IMR-90 (cell line): ENCODE results near the gene UPB1. TPM values are rescaled to one million over a fixed set of nuclear protein-coding genes. Genes with fewer than 3 reads are reported as not detected.

Experiments used
- ATAC-seq: fragments of 200-7000 bp; cut with Tn5 transposase; 2 replicates; pipeline ENCODE4 v1.9.1; 2020; ENCODE audit warnings: low read depth, mild to moderate bottlenecking, moderate library complexity
- BruUV-seq: library from RNA; stranded (reverse); fragments of 400-500 nt; replicated peaks from 2 replicates; lab custom pipeline; 2021; lab: Mats Ljungman, UMichigan
- CTCF ChIA-PET: fragments of 300-600 bp; formaldehyde crosslinking; extraction: SDS; loops from one replicate; lab custom pipeline; 2021; ENCODE audit warnings: antibody characterized with exemption; lab: Yijun Ruan, JAX
- POLR2A ChIA-PET: fragments of 300-600 bp; sonication (Branson Sonifier 250); formaldehyde crosslinking; loops from one replicate; lab custom pipeline; 2022; ENCODE audit warnings: antibody characterized with exemption; ENCODE audit not compliant: unreplicated experiment; lab: Charles Lee
- DNase-seq: peaks from one replicate; pipeline ENCODE4 v3.0.0; 2013
- H2AFZ ChIP-seq: replicated peaks from 2 replicates; pipeline ENCODE3; 2013; ENCODE audit warnings: low read length, mild to moderate bottlenecking; ENCODE audit not compliant: poor library complexity
- H2AK5ac ChIP-seq: 2 replicates; pipeline ENCODE4 v1.6.1; 2013; ENCODE audit warnings: low read depth, low read length, inconsistent platforms
- H2AK9ac ChIP-seq: replicated peaks from 2 replicates; pipeline ENCODE3; 2013; ENCODE audit warnings: mild to moderate bottlenecking, low read depth, low read length, moderate library complexity; ENCODE audit not compliant: poor library complexity
- H2BK120ac ChIP-seq: 2 replicates; pipeline ENCODE4 v1.6.1; 2013; ENCODE audit warnings: low read depth, low read length, inconsistent platforms
- H2BK15ac ChIP-seq: 3 replicates; pipeline ENCODE4 v1.6.1; 2013; ENCODE audit warnings: low read depth, low read length, inconsistent platforms
- H2BK20ac ChIP-seq: 2 replicates; pipeline ENCODE4 v1.6.1; 2013; ENCODE audit warnings: low read depth, mild to moderate bottlenecking, inconsistent platforms, low read length, moderate library complexity
- H2BK5ac ChIP-seq: 2 replicates; pipeline ENCODE4 v1.6.1; 2013; ENCODE audit warnings: mild to moderate bottlenecking, low read depth, low read length, inconsistent platforms; ENCODE audit not compliant: poor library complexity, severe bottlenecking
- H3K14ac ChIP-seq: replicated peaks from 2 replicates; pipeline ENCODE4 v1.6.1; 2013; ENCODE audit warnings: low read depth, low read length, inconsistent platforms
- H3K18ac ChIP-seq: 2 replicates; pipeline ENCODE4 v1.6.1; 2013; ENCODE audit warnings: low read depth, low read length, control low read depth
- H3K23ac ChIP-seq: 2 replicates; pipeline ENCODE4 v1.6.1; 2013; ENCODE audit warnings: low read depth, low read length, inconsistent platforms
- H3K27ac ChIP-seq: 2 replicates; pipeline ENCODE4 v1.5.1; 2013; ENCODE audit warnings: mild to moderate bottlenecking, control low read depth, low read length; ENCODE audit not compliant: insufficient read depth
- H3K27me3 ChIP-seq: 2 replicates; pipeline ENCODE4 v1.6.1; 2013; ENCODE audit warnings: low read length; ENCODE audit not compliant: control insufficient read depth, insufficient read depth
- H3K36me3 ChIP-seq: 2 replicates; pipeline ENCODE4 v1.6.1; 2013; ENCODE audit warnings: low read length, mixed read lengths; ENCODE audit not compliant: control insufficient read depth, insufficient read depth
- H3K4ac ChIP-seq: 2 replicates; pipeline ENCODE4 v1.6.1; 2013; ENCODE audit warnings: low read depth, low read length, inconsistent platforms
- H3K4me1 ChIP-seq: 2 replicates; pipeline ENCODE4 v1.6.1; 2013; ENCODE audit warnings: low read length, mixed read lengths; ENCODE audit not compliant: control insufficient read depth, insufficient read depth
- H3K4me2 ChIP-seq: 2 replicates; pipeline ENCODE4 v1.6.1; 2013; ENCODE audit warnings: low read depth, mild to moderate bottlenecking, control low read depth, low read length, moderate library complexity
- H3K4me3 ChIP-seq: 2 replicates; pipeline ENCODE4 v1.5.1; 2013; ENCODE audit warnings: low read depth, mild to moderate bottlenecking, control low read depth, low read length, moderate library complexity; ENCODE audit not compliant: insufficient read depth
- H3K56ac ChIP-seq: 2 replicates; pipeline ENCODE4 v1.6.1; 2013; ENCODE audit warnings: low read length, inconsistent platforms; ENCODE audit not compliant: insufficient read depth; ENCODE audit errors: extremely low read depth
- H3K79me1 ChIP-seq, 2 experiments: 2 replicates each; pipeline ENCODE4 v1.6.1; 2013; ENCODE audit warnings: low read length in 2 of 2, inconsistent platforms in 1 of 2, low read depth in 1 of 2
- H3K9ac ChIP-seq: 2 replicates; pipeline ENCODE4 v1.6.1; 2013; ENCODE audit warnings: low read depth, low read length, control low read depth
- H3K9me1 ChIP-seq: 2 replicates; pipeline ENCODE4 v1.6.1; 2013; ENCODE audit warnings: low read length, inconsistent platforms; ENCODE audit not compliant: insufficient read depth
- H3K9me3 ChIP-seq: 2 replicates; pipeline ENCODE4 v1.6.1; 2013; ENCODE audit warnings: low read length; ENCODE audit not compliant: control insufficient read depth, insufficient read depth
- H4K20me1 ChIP-seq: 2 replicates; pipeline ENCODE4 v1.6.1; 2013; ENCODE audit warnings: low read length, inconsistent platforms; ENCODE audit not compliant: insufficient read depth
- H4K5ac ChIP-seq: 2 replicates; pipeline ENCODE4 v1.6.1; 2013; ENCODE audit warnings: mild to moderate bottlenecking, low read depth, low read length, control low read depth
- H4K8ac ChIP-seq, 2 experiments: 2 replicates each; pipeline ENCODE4 v1.6.1; 2013; ENCODE audit warnings: low read depth in 2 of 2, low read length in 2 of 2, control low read depth in 1 of 2, inconsistent platforms in 1 of 2
- H4K91ac ChIP-seq: 2 replicates; pipeline ENCODE4 v1.6.1; 2013; ENCODE audit warnings: low read depth, low read length, inconsistent platforms; ENCODE audit not compliant: insufficient read depth
- CEBPB ChIP-seq: IDR thresholded peaks from 2 replicates; pipeline ENCODE4 v1.6.1; 2012; ENCODE audit warnings: low read depth, low read length, improper control_type of control experiment
- CHD1 ChIP-seq: IDR thresholded peaks from 2 replicates; pipeline ENCODE4 v1.6.1; 2012; ENCODE audit warnings: low read depth, low read length, improper control_type of control experiment
- CTCF ChIP-seq: conservative IDR thresholded peaks from 2 replicates; pipeline ENCODE4 v1.5.1; 2012; ENCODE audit warnings: mild to moderate bottlenecking, low read depth, low read length, improper control_type of control experiment
- FOS ChIP-seq: fragments of 150-350 bp; IDR thresholded peaks from 2 replicates; pipeline ENCODE4 v1.6.1; 2016; ENCODE audit warnings: low read depth, low read length
- MAFK ChIP-seq: IDR thresholded peaks from 2 replicates; pipeline ENCODE4 v1.6.1; 2012; ENCODE audit warnings: low read depth, low read length, improper control_type of control experiment
- MAZ ChIP-seq: IDR thresholded peaks from 2 replicates; pipeline ENCODE4 v1.6.1; 2012; ENCODE audit warnings: low read depth, mild to moderate bottlenecking, low read length, improper control_type of control experiment, moderate library complexity, borderline replicate concordance
- NFE2L2 ChIP-seq: fragments of 150-350 bp; IDR thresholded peaks from 2 replicates; pipeline ENCODE4 v1.6.1; 2016; ENCODE audit warnings: low read depth, mild to moderate bottlenecking, low read length
- POLR2A ChIP-seq: IDR thresholded peaks from 2 replicates; pipeline ENCODE4 v1.6.1; 2012; ENCODE audit warnings: mild to moderate bottlenecking, low read depth, low read length
- RAD21 ChIP-seq: IDR thresholded peaks from 2 replicates; pipeline ENCODE4 v1.6.1; 2012; ENCODE audit warnings: low read length, improper control_type of control experiment
- RCOR1 ChIP-seq: IDR thresholded peaks from 2 replicates; pipeline ENCODE4 v1.6.1; 2012; ENCODE audit warnings: mild to moderate bottlenecking, low read length, improper control_type of control experiment; ENCODE audit not compliant: insufficient replicate concordance
- RFX5 ChIP-seq: IDR thresholded peaks from 2 replicates; pipeline ENCODE4 v1.8.0; 2012; ENCODE audit warnings: low read depth, mild to moderate bottlenecking, low read length, moderate library complexity
- SMC3 ChIP-seq: fragments of 150-350 bp; IDR thresholded peaks from 2 replicates; pipeline ENCODE4 v1.6.1; 2016; ENCODE audit warnings: low read depth, mild to moderate bottlenecking, antibody characterized with exemption, low read length, moderate library complexity
- WGBS, 2 experiments: methylation state at CpG; one replicate each; pipeline versions ENCODE4 v1.1.5 to v1.1.7; 2013; ENCODE audit warnings: missing lambda C conversion rate in 2 of 2; ENCODE audit not compliant: insufficient read length in 1 of 2; ENCODE audit errors: extremely low coverage in 2 of 2; 5-methylcytosine and 5-hydroxymethylcytosine counted together
- dilution Hi-C: fragments of 300-500 bp; cut with HindIII; formaldehyde crosslinking; loops from one replicate; pipeline ENCODE4 v1.14.3; 2018; ENCODE audit warnings: low sequenced_read_pairs; ENCODE audit not compliant: unreplicated experiment
- in situ Hi-C: fragments of 300-500 bp; cut with MboI; formaldehyde crosslinking; loops from 3 replicates; pipeline ENCODE4 v1.14.3; 2019; ENCODE audit warnings: low sequenced_read_pairs, inconsistent platforms, mixed read lengths
- intact Hi-C: fragments of 100-400 bp; cut with micrococcal nuclease; formaldehyde crosslinking; loops from 2 replicates; pipeline ENCODE4 v1.10.0; 2022
- polyA plus RNA-seq, 3 experiments: library from polyadenylated mRNA; depleted of rRNA; stranded (reverse); fragments of >200 nt; gene quantifications; 2 replicates each; pipeline ENCODE4 v1.2.3, GENCODE V29; 2012; ENCODE audit warnings: low replicate concordance in 1 of 3
- total RNA-seq: library from RNA; depleted of rRNA; stranded (reverse); fragments of >200 nt; gene quantifications from 2 replicates; pipeline ENCODE4 v1.2.3, GENCODE V29; 2012
- TF ChIP-seq, protein P1 (sequence below): fragments of 150-350 bp; IDR thresholded peaks from 2 replicates; pipeline ENCODE4 v1.6.1; 2016; ENCODE audit warnings: low read depth, mild to moderate bottlenecking, low read length, moderate library complexity, borderline replicate concordance
- TF ChIP-seq, protein P2 (sequence below): fragments of 150-350 bp; IDR thresholded peaks from 2 replicates; pipeline ENCODE4 v1.6.1; 2017; ENCODE audit warnings: mild to moderate bottlenecking, antibody characterized with exemption, low read length, low read depth

The UPB1 gene
- total and polyA plus RNA-seq, 2 of the 4 experiments (the other 2 are of a cell fraction) = under 0.01 to 0.02 TPM

- peak overlapping the region; percentile 54; the same call in 1 of the 2 replicates for H2AK5ac ChIP-seq
- no peak overlapping the region for H2BK120ac ChIP-seq
- H3K27ac ChIP-seq = no peak overlapping the region
- no peak overlapping the region for H3K4ac ChIP-seq
- TF ChIP-seq CTCF = no peak
- TF ChIP-seq RCOR1 = no peak
- TF ChIP-seq MAFK = no peak
- no peak for TF ChIP-seq FOS
- TF ChIP-seq SMC3 = no peak
- TF ChIP-seq NFE2L2 = no peak
- TF ChIP-seq CEBPB = no peak
- TF ChIP-seq, protein P1, sequence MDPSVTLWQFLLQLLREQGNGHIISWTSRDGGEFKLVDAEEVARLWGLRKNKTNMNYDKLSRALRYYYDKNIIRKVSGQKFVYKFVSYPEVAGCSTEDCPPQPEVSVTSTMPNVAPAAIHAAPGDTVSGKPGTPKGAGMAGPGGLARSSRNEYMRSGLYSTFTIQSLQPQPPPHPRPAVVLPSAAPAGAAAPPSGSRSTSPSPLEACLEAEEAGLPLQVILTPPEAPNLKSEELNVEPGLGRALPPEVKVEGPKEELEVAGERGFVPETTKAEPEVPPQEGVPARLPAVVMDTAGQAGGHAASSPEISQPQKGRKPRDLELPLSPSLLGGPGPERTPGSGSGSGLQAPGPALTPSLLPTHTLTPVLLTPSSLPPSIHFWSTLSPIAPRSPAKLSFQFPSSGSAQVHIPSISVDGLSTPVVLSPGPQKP = no peak
- TF ChIP-seq RFX5 = no peak
- no peak for TF ChIP-seq MAZ
- TF ChIP-seq RAD21 = no peak
- TF ChIP-seq CHD1 = no peak
- TF ChIP-seq, protein P2, sequence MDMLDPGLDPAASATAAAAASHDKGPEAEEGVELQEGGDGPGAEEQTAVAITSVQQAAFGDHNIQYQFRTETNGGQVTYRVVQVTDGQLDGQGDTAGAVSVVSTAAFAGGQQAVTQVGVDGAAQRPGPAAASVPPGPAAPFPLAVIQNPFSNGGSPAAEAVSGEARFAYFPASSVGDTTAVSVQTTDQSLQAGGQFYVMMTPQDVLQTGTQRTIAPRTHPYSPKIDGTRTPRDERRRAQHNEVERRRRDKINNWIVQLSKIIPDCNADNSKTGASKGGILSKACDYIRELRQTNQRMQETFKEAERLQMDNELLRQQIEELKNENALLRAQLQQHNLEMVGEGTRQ = no peak
- no peak for TF ChIP-seq POLR2A
- no peak overlapping the region for H3K56ac ChIP-seq
- peaks cover 19% of the 10 kb centered on the region for H3K4me1 ChIP-seq
- peak overlapping the region; percentile 44 for H2AK9ac ChIP-seq
- H3K23ac ChIP-seq = no peak overlapping the region
- no CpG with 5 or more reads among the region's 6 CpGs for WGBS, 2 experiments
- H3K4me2 ChIP-seq = no peak overlapping the region
- BruUV-seq = no TSS peak
- no peak overlapping the region for H2BK15ac ChIP-seq
- H2BK20ac ChIP-seq = no peak overlapping the region
- H3K4me3 ChIP-seq = no peak overlapping the region
- no peak overlapping the region for H3K18ac ChIP-seq
- H4K20me1 ChIP-seq = no peaks in the 10 kb centered on the region
- ChIA-PET CTCF (no interaction called here), POLR2A (no interaction called here)
- dilution Hi-C loops = no loop called here
- H3K36me3 ChIP-seq = no peaks in the 10 kb centered on the region
- no peak overlapping the region for H4K91ac ChIP-seq
- ATAC-seq (no peak), DNase-seq (no peak)
- in situ Hi-C loops = no loop called here
- H4K8ac ChIP-seq = no peak overlapping the region
- no peaks in the 10 kb centered on the region for H3K9me3 ChIP-seq
- H3K9ac ChIP-seq = no peak overlapping the region
- H3K9me1 ChIP-seq = peaks cover 10% of the 10 kb centered on the region
- no peak overlapping the region for H4K5ac ChIP-seq
- H2AFZ ChIP-seq = no peak overlapping the region
- H3K14ac ChIP-seq = no peak overlapping the region
- intact Hi-C loops = no loop called here
- H3K79me1 ChIP-seq = no peaks in the 10 kb centered on the region
- H2BK5ac ChIP-seq = no peak overlapping the region
- no peaks in the 10 kb centered on the region for H3K27me3 ChIP-seq
Measured at GRCh38 chr22:24463071-24463760, 31.9 kb upstream of the UPB1 start.
